GM21526 (cell line): ENCODE results near the gene STBD1.
"Not testable (repeated sequence)": the region's sequence is repeated elsewhere in the genome, so short reads cannot be mapped to it uniquely, and the experiment has no call there.

Experiments used
- ATAC-seq: cut with Tn5 transposase; IDR thresholded peaks from one replicate; pipeline ENCODE4 v1.9.1; 2021; ENCODE audit warnings: moderate library complexity; ENCODE audit not compliant: unreplicated experiment, low FRiP score

The STBD1 gene

DNA sequence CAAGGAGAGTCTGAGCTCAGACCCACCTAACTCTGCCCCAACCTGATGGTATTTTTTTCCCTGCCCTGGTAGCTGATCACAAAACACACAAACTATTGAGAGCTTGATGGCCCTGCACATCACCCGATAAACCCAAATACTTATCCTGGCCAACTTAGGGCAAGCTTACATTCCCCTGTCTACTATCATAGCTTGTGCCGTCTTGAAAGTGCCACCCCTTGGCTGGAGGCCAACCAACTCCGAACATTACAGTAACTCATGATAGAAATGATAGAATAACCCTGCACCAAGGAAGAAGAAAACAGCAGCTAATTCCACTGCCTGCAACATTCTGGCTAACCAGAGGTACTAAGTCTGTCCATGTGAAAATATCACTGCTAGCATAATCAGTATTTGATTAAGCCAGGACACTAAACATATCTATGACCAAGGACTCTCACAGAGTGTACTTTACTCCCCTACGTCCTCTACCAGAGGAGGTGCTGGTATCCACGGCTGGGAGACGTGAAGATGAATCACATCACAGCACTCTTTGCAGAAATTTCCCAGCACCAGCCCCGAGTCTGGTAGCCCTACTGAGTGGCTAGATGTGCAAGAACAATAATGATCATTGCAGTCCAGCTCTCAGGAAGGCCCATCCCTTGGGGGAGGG is 8.9 kb downstream of the STBD1 start:
- ATAC-seq: no peak

DNA sequence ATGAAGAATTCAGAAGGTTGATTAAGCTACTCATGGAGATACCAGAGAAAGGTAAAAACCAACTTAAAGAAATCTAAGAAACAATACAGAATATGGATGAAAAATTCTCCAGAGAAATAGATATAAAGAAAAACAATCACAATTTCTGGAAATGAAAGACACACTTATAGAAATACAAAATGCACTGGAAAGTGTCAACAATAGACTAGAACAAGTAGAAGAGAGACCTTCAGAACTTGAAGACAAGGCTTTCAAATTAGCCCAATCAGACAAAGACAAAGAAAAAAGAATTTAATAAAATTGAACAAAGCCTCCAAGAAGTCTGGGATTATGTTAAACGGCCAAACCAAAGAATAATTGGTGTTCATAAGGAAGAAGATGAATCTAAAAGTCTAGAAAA is 9.6 kb downstream of the STBD1 start:
- no peak for ATAC-seq

DNA sequence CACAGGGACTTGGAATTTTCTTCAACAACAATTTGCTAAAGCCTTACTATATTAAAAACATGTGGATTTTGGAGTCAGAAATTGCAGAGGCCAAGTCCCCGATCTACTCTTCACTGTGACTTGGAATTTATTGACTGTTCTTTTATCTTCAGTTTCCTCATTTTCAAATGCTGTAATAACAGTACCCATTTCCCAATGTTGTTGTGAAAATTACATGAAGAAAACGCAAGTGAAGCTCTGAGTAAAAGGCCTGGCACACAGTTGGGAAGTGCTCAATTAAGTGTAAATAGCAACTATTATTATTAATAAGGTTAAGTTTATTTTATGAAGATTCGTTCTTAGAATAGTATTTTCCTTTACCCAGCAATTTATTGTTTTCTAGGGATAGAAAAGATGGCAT is 15.7 kb downstream of the STBD1 start:
- ATAC-seq: no peak

DNA sequence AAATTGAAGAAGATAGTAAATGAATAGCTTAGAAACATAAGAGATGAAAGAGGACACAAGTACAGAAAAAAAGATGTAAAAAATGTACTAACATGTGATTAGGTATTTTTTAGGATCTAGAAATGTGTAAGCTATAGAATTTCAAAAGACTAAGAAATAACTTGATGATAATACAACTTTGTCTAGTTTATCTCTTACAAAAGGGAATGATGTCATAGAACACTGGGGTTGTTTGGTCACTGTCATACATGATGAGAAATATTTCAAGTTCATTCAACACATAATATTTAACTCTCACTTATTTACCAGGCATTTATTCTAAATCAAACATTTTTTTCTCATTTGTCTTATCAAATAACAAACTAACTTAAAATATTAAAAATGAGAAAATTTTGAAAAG is 18.5 kb downstream of the STBD1 start:
- no peak for ATAC-seq

DNA sequence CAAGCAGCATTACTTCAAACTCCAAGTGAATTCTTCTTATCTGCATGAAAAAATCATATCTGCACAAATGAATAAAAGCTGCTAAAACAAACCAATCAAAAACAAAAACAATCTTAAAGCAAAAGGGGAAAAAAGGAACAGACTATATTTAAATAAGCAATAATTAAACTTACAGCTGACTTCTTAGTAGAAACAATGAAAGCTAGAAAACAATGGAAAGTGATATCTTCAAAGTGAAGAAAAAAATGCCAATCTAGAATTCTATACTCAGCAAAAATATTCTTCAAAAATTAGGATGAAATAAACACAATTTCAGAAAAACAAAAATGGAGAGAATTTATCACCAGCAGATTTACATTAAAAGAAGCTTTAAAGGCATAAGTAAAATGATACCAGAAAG is 20.0 kb downstream of the STBD1 start:
- ATAC-seq: no peak

DNA sequence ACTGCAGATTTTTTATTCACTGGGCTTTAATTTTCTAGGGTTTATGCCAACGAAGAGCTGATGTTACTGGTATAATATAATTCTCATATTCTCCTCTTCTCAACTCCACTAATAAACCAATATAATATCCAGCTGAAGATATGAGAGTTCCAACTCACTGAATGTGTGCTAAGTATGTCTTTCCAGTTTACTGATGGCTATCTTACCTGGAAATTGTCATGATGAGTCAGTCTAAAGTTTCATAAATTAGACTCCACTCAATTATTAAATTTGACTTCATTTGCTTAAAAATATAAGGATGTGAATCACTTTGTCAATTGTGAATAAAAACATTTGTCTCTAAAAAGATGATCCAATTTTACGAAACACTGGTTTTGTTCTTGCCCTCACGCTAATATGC is 28.4 kb downstream of the STBD1 start:
- no peak for ATAC-seq

DNA sequence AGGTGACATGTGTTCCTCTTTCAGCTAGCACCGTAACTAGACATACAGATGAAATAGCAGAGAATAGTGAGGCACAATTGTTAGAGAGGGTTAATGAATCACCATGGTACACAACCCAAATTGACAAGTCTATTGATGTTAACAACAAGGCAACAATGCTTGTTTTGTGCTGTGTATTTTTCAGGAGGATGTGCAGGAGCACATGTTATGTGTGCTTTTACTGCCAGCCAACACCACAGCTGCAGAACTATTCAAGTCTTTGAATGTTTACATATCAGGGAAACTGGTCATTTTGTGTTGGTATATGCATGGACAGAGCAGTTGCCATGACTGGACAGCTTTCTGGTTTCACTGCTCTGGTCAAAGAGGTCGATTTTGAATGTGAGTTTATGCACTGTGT is 32.8 kb downstream of the STBD1 start:
- no peak for ATAC-seq

DNA sequence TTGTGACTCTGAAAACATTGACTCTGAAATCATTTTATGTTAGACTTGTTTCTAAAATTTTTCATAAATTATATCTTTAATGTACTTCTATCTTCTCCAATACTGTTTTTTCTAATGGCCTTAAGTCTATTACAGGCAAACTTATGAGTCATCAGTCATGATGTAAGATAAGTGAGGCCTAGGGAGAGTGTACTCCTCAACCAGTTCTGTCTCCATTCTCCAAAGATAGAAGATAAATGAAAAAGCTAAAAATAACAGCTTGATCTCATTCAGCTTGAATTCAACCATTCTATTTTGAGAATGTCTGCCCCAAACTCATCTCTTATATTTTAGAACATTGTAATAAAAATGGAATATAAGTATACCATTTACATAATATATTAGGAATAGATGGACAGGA is 34.5 kb downstream of the STBD1 start:
- no peak for ATAC-seq

DNA sequence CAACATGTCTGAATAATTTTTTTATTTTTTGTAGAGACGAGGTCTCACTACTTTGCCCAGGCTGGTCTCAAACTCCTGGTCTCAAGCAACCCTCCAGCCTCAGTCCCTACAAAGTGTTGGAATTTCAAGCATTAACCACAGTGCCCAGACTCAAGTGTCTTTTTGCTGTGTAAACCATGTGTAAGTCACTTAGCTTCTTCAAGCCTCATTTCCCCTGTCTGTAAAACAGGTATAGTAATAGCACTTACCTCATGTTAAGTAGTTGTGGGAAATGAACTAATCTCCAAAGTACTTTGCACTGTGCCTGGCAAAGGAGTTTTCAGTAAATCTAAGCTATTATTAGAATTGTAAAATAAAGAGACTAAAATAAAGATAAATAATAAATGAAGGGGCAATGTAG is 35.7 kb downstream of the STBD1 start:
- ATAC-seq: no peak

DNA sequence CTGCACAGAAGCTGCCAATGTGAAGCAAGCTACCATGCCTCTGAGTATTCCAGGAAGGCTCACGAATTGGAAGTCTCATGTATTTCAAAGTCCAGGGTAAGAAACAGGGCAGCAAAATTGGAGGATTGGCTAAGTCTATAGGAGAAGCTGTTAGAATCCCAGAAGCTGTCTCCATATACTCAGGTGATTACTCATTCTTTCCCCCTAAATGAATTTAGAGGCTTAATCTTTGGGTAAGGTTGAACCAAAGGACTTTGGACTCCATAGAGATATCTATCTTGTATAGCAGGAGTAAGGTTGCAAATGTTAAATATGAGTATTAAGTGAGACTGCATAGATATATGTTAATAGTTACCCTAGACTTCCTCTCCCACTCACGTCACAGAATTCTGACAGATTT is 36.3 kb downstream of the STBD1 start:
- no peak for ATAC-seq

DNA sequence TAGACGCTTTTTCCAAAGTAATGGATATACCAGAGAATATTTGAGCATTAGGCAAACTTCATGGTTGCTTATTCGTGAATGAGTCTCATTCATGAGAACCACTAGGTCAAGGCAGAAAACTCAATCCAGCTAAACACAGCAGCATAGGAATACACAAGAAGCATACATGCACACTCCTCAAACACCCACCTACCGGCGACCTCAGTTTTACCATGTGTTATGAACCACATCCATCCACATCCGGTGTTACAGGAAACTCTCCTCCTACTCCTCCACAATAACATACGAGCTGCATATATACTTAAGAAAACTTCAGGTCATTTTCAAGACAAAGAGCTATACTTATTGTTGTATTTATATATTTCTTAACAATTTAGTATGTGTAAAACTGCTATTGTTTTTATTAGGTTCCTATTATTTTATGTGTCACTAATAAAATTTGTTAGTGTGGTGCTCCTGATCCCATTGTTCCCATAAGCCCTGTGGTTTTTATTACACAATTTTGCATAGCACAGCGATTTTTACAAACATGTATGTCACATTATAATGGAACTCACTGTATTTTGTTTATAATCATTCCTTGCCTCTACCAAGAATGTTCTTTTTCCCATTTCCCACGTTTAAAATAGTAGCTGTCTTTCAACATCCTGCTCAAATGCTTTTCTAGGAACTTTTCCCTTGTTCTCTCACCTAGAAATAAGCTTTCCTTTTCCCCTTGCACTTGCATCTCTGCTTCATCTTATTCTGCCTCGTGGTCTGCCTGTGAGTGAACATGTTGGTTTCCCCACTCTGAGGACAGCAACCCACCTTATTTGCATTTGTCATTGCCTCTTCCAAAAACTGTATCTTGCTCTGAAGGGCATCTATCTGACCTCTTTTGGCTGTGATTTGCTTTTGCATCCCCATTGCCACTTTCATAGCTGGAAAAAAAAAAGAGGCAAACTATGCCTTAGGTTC is 48.3 kb downstream of the STBD1 start:
- ATAC-seq: no peak

DNA sequence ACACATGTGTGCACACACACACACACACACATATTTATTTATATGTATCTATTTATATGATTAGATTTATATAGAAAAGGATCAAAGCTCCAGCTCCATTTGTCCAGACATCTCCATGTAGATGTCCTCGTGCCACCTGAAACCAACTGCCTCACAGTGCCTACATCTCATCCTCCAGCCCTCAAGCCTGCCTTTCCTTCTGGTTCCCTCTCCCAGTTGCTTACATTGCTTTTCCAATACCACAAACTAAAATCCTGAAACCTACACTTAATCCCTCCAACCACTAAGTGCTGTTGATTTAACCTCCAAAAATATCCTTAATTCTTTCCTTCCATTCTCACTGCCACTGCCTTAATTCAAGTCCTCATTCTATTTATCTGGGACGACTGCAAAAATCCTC is 51.4 kb downstream of the STBD1 start:
- no peak for ATAC-seq

DNA sequence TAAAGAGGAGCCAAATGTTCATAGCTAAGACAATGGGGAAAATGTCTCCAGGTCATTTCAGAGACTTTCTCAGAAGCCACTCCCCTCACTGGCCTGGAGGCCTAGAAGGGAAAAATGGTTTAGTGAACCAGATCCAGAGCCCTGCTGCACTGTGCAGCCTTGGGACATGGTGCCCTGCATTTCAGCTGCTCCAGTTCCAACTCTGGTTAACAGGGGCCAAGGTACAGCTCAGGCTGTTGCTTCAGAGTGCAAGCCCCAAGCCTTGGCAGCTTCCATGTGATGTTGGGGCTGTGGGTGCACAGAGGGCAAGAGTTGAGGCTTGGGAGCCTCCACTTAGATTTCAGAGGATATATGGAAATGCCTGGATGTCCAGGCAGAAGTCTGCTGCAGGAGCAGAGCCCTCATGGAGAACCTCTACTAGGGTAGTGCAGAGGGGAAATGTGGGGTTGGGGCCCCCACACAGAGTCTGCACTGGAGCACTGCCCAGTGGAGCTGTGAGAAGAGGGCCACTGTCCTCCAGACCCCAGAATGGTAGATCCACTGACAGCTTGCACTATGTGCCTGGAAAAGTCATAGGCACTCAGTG is 53.4 kb downstream of the STBD1 start:
- ATAC-seq: not testable (repeated sequence)
